Kasumi-1 (cell line): ENCODE data around the gene MAD1L1.

Experiments
- DNase-seq, 2 experiments: peaks; one replicate each; lab custom pipeline; 2025; lab: John Stamatoyannopoulos, UW

Gene MAD1L1

DNA sequence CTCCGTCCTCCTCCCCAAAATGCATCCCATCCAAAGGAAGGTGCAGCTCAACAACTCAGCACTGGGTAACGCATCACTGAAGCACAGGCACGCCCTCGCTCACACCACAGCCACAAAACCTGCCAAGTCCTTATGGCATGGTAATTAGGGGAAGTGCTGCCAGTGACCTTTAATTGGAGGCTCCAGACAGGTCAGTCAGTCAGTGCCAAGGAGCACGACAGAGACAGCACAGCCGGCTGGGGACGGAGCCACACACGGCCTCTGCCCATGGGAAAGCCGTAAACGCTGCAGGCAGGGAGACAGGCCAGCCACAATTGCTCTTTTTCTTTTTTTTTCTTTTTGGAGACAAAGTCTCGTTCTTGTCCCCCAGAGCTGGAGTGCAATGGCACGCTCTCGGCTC lies 146.5 kb downstream of the MAD1L1 start:
- DNase-seq = no peak

DNA sequence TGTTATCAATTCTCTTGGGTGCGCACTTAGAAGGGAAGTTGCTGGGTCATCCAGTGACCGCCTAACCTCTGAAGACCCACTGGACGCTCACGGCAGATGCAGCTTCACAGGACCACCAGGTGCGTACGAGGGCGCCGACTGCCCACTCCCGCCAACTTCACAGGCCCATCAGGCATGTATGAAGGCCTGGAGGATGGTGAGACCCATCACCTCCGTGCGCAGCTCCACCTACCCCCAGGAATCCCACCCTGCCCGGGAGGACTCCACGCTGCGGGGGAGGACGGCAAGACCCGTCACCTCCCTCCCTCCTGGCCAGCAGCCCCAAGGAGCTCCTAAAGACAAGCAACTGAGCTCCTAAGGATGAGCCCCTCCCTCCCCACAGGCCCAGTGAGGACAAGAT lies 146.9 kb downstream of the MAD1L1 start:
- no peak for DNase-seq

DNA sequence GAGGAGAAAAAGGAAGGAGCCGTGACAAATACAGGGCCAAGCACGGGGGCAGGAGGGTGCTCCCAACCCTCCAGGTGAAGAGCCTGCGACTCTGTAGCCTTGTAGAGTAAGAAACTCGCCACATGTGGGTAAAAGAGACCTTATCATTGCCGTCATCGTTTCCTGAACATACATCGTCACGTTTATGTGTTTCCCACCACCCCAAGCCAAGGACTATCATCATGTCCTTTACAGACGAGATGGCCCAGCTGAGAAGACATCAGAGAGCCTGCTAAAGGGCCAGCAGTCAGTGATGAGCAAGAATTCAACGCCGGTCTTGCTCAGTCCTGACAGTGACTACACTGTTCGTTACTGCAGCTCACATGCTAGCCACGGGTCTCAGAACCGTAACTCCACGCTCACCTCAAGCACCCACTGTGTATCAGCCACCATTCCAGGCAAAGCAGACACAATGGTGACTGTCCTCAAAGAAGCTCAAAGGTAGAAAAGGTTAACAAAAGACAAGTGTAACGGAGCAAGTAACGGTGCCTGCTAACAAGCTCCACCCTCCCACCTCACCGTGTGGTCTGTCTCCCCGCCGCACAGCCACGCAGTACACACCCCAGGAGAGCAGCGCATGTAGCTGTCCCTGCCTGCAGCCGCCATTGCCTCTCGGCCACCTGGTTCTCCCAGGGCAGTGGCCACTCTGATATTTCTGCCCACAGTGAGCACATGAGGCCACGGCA lies 147.8 kb downstream of the MAD1L1 start:
- DNase-seq = no peak

DNA sequence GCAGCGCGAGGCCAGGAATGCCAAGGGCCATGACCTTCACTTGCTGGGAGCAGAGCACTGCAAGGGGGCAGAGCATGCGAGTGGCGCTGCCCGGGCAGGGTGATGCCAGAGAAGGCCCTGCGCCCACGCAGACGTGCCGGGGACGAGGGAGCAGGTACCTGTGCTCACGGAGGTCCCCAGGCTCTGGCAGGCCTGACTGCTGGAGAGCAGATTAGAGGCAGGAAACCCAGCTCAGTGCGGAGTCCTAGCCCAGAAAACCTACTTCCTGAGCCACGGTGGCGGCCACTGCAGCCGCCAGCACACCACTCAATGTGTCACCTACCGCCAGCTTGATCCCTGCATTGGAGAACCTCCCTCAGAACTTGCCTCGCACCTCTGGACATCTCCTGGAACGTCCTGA lies 148.4 kb downstream of the MAD1L1 start:
- DNase-seq = no peak

DNA sequence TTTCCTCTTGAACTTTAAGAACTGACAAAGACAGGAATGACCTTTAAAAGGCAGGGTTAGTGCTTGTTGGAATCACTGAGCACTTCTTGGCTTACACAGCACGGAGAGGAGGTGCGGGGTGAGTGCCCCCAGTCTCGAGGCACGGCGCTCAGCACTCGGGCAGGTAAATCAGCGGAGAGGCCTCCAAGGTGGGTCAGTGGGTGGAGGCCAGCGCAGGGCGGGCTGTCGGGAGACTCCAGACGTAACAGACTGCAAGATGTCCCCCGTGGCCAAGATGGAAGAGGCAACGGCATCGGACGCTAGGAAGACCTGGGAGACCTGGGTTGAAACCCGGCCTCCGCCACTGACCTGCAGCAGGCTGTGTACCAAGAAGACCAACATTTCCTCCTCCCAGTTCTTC lies 149.4 kb downstream of the MAD1L1 start:
- no peak for DNase-seq

GRCh38 chr7:2082139-2082998 lies 150.4 kb downstream of the MAD1L1 start:
- no peak for DNase-seq

GRCh38 chr7:2081526-2082135 lies 151.1 kb downstream of the MAD1L1 start:
- DNase-seq = no peak

GRCh38 chr7:2080477-2080876 lies 152.3 kb downstream of the MAD1L1 start:
- no peak for DNase-seq

- no peak for DNase-seq
Observed at GRCh38 chr7:2080060-2080387, 152.7 kb downstream of the MAD1L1 start.

DNA sequence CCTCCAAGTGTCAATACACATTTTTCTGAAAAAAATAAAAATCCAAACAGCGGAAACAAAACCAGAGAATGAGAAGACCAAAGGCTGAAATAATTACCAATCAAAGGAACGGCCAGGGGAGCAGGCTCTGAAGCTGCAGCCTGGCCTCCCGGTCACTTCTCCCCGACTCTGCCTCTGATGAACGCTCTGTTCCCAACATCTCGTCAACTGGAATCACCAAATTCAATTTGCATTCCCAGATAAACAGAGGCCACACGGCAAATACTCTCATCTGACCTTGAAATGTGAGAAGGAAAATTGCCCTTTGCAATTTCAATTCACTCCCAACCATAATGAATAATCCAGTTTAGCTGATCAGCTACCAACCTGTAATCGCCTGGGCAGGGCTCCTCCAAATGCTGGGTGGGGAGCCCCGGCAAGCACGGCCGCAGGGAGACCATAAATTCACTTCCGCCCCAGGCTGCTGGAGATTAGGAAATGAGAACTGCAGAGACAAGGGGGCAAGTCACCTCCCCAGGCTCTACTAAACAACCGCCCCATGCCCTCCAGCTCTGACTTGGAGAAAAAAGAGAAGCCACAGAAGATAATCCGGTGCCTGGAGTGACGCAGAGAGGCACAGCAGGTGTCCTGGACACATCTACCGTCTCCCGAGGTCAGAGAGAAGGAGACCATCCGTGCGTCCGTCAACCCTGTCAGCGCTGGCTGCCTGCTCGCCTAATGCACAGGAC lies 153.2 kb downstream of the MAD1L1 start:
- peak; percentile 47 to 53 for DNase-seq

DNA sequence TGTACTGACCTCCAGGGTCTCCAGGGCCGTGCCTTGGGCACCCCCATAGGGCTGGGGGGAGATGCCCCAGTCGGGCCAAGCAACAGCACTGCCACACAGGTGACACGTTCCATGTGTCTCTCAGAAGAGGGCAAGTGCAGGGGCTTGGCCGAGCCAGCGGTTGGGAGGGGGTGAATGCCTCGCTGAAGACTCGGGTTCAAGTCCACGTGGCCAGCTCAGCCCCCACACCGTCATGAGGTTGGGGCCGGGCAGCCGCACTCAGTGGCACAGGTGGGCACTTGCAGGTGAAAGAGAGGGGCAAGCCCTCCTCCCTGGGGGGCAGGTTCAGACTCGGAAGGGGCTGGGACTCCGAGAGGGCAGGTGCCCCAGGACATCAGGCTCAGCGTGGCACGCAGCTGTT lies 153.8 kb downstream of the MAD1L1 start:
- DNase-seq = no peak

DNA sequence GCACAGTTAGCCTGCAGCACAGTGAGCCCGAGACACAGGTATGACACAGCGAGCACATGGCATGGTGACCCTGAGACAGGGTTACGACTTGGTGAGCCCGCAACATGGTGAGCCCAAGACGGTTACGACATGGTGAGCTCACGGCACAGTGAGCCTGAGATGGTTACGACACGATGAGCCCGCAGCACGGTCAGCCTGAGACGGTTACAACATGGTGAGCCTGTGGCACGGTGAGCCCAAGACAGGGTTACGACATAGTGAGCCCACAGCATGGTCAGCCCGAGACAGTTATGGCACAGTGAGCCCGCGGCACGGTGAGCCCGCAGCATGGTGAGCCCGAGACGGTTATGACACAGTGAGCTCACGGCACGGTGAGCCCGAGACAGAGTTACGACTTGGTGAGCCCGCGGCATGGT lies 156.1 kb downstream of the MAD1L1 start:
- DNase-seq = no peak

- no peak for DNase-seq
Observed at GRCh38 chr7:2075811-2076210, 156.9 kb downstream of the MAD1L1 start.

- no peak for DNase-seq
Observed at GRCh38 chr7:2074691-2075090, 158.1 kb downstream of the MAD1L1 start.

- DNase-seq = no peak
Observed at GRCh38 chr7:2072798-2073197, 159.9 kb downstream of the MAD1L1 start.

DNA sequence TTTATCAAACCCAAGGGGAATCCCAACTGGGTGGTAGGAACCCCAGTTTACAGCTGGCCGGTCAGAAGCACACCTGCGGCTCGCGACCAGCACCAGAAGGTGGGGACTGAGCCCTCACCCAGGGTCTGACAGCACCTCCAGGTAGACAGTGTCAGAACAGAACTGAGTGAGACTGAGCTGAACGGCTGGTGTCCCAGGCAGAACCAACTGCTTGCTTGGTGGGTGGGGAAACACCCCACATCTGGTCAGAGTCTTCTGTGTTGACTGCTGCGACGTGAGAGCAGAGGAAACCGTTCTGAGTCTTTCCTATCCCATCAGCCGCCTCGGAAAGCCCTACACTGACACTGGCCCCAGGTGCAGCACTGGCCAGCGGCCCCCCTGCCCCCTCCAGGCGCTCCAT lies 160.7 kb downstream of the MAD1L1 start:
- DNase-seq = no peak

GRCh38 chr7:2071133-2071832 lies 161.5 kb downstream of the MAD1L1 start:
- DNase-seq = no peak

GRCh38 chr7:2070151-2070763 lies 162.5 kb downstream of the MAD1L1 start:
- DNase-seq = no peak

DNA sequence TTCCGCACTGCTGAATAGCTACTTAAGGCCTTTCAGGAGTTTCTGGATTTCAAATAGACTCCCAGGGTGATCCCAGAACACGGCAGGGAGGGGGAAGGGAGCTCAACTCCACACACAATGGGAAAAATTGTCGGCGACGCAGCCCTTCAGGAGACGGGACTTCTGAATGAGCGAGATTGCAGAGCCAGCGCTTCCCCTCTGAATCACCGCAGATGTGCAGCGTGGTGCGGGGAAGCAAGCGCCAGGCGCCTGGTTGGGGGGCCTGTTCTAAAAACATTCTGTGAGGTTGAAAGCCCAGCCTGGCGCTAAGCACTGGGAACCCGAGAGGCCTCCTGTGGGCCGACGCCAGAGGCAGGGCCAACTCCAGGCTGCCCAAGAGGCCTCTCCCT lies 163.3 kb downstream of the MAD1L1 start:
- DNase-seq = no peak

- DNase-seq = no peak
Observed at GRCh38 chr7:2068693-2069471, 163.9 kb downstream of the MAD1L1 start.
